AG20443 (cell line): ENCODE results near the gene ABCD2.
A peak's percentile ranks its signal among the peaks of the same experiment; 100 is the strongest.
"Not testable (repeated sequence)": the region's sequence is repeated elsewhere in the genome, so short reads cannot be mapped to it uniquely, and the experiment has no call there.

Experiments used
- DNase-seq: peaks from one replicate; pipeline ENCODE4 v3.0.0; 2012; ENCODE audit warnings: low spot score, mixed read lengths

ABCD2 gene

GRCh38 chr12:39619660-39620433, at the start of gene ABCD2:
Gene ABCD2 (minus strand): TSS chr12:39619803. CDS start chr12:39619615, 188 bp downstream.
- DNase-seq: peak; percentile 81

GRCh38 chr12:39660101-39660500, 40.5 kb upstream of the ABCD2 start:
- no peak for DNase-seq

GRCh38 chr12:39647383-39647782, 27.8 kb upstream of the ABCD2 start:
- no peak for DNase-seq

- no peak for DNase-seq
Measured at GRCh38 chr12:39646963-39647362, 27.4 kb upstream of the ABCD2 start.

GRCh38 chr12:39643052-39643451, 23.4 kb upstream of the ABCD2 start:
- no peak for DNase-seq

- DNase-seq: no peak
Measured at GRCh38 chr12:39638840-39639239, 19.2 kb upstream of the ABCD2 start.

GRCh38 chr12:39638178-39638577, 18.6 kb upstream of the ABCD2 start:
- DNase-seq: no peak

- no peak for DNase-seq
Measured at GRCh38 chr12:39632670-39633069, 13.1 kb upstream of the ABCD2 start.

GRCh38 chr12:39628836-39629235, 9.2 kb upstream of the ABCD2 start:
- no peak for DNase-seq

- no peak for DNase-seq
Measured at GRCh38 chr12:39627914-39628313, 8.3 kb upstream of the ABCD2 start.

GRCh38 chr12:39626033-39626814, 6.6 kb upstream of the ABCD2 start:
- DNase-seq: no peak

- DNase-seq: no peak
Measured at GRCh38 chr12:39623919-39624318, 4.3 kb upstream of the ABCD2 start.

GRCh38 chr12:39623160-39623559, 3.6 kb upstream of the ABCD2 start:
- not testable (repeated sequence) for DNase-seq

- DNase-seq: no peak
Measured at GRCh38 chr12:39622306-39622705, 2.7 kb upstream of the ABCD2 start.

GRCh38 chr12:39621670-39622069, 2.1 kb upstream of the ABCD2 start:
- no peak for DNase-seq

GRCh38 chr12:39620659-39621658, 1.4 kb upstream of the ABCD2 start:
- DNase-seq: no peak

GRCh38 chr12:39619316-39619659, 315 bp downstream of the ABCD2 start:
- peak; percentile 23 for DNase-seq

GRCh38 chr12:39618701-39619100, 902 bp downstream of the ABCD2 start:
- no peak for DNase-seq

- no peak for DNase-seq
Measured at GRCh38 chr12:39617887-39618286, 1.7 kb downstream of the ABCD2 start.

GRCh38 chr12:39616666-39617065, 2.9 kb downstream of the ABCD2 start:
- DNase-seq: no peak

GRCh38 chr12:39616251-39616650, 3.4 kb downstream of the ABCD2 start:
- no peak for DNase-seq

GRCh38 chr12:39613525-39613924, 6.1 kb downstream of the ABCD2 start:
- DNase-seq: no peak
